Neural progenitor cell (in vitro differentiated cells): Measurements from ENCODE around the gene EPHA2.

Experiments used
- EZH2 ChIP-seq: fragments of 200-600 bp; sonication (generic); IDR thresholded peaks from 2 replicates; pipeline ENCODE4 v1.6.1; 2017; ENCODE audit warnings: antibody characterized with exemption, mild to moderate bottlenecking, moderate library complexity
- EZH2phosphoT487 ChIP-seq: fragments of 200-600 bp; sonication (generic); IDR thresholded peaks from 2 replicates; pipeline ENCODE4 v1.6.1; 2017; ENCODE audit warnings: antibody characterized with exemption
- TF ChIP-seq, protein P1 (sequence below): fragments of 200-600 bp; sonication (generic); IDR thresholded peaks from 2 replicates; pipeline ENCODE4 v1.5.1; 2017; ENCODE audit warnings: antibody characterized with exemption, mild to moderate bottlenecking

DNA sequence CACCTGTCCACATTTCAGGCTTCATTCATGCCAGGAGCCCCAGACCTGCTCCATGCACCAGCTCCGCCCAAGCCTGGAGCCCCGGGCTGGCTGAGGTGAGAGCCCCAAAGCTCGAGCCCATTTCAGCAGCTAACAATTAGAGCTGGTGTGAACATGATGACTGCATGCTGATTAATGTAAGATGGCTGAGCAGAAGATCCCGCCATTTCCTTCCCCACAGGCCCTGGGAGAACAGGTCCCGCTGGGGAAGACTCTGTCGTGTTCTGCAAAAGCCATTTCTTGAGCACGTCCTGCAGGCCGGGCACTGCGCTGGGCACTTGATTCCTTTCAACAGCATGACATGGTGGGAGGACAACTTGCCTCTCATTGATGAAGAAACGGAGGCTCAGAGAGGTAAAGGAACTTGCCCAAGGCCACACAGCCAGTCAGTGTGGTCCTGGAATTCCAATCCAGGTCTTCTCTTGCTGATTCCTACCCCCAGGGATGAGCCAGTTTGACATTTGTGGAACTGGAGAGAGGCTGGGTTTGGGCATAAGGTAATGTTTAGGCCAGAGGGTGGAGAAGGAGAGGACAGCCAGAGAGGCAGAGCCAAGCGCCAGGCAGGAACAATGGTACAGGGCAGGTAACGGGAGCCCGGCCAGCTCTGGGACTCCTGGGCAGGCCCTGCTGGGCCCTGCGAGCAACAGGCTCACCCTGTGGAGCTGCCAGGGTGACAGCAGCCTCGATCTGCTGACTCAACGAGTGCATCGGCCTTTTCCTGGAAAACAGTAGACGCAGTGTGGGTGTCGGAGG, 28.1 kb upstream of the EPHA2 start:
- TF ChIP-seq, protein P1, sequence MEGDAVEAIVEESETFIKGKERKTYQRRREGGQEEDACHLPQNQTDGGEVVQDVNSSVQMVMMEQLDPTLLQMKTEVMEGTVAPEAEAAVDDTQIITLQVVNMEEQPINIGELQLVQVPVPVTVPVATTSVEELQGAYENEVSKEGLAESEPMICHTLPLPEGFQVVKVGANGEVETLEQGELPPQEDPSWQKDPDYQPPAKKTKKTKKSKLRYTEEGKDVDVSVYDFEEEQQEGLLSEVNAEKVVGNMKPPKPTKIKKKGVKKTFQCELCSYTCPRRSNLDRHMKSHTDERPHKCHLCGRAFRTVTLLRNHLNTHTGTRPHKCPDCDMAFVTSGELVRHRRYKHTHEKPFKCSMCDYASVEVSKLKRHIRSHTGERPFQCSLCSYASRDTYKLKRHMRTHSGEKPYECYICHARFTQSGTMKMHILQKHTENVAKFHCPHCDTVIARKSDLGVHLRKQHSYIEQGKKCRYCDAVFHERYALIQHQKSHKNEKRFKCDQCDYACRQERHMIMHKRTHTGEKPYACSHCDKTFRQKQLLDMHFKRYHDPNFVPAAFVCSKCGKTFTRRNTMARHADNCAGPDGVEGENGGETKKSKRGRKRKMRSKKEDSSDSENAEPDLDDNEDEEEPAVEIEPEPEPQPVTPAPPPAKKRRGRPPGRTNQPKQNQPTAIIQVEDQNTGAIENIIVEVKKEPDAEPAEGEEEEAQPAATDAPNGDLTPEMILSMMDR: no peak
- TF ChIP-seq EZH2phosphoT487 (no peak), EZH2 (no peak)
